ENCODE data around the gene COPZ1.

- TF ChIP-seq CTCF (IDR thresholded peaks at IDR 0.05): no peak
- TF ChIP-seq EZH2 (IDR thresholded peaks at IDR 0.05): no peak
- TF ChIP-seq EZH2phosphoT487 (IDR thresholded peaks at IDR 0.05): no peak
These were observed 56.2 kb downstream of the COPZ1 start for GRCh38 chr12:54381136-54381535.
